Activated naive CD4-positive, alpha-beta T cell treated with anti-CD3 and anti-CD28 coated beads, Interleukin-2, amount 50 U/mL, for 72 hours (primary cell): ENCODE data around the gene NRXN3. TPM values are rescaled to one million over a fixed set of nuclear protein-coding genes. Genes with fewer than 3 reads are reported as not detected.

Experiments used
- ATAC-seq, 2 donors: fragments of 150-1000 bp; cut with Tn5 transposase; 2 replicates each; pipeline ENCODE4 v1.10.0; 2021; ENCODE audit warnings: mild to moderate bottlenecking in 2 of 2, moderate library complexity in 2 of 2
- DNase-seq, 2 donors: peaks; one replicate each; pipeline ENCODE4 v3.0.0; 2021 to 2022; ENCODE audit warnings: low spot score in 2 of 2
- H3K27ac Mint-ChIP-seq, 2 donors: one replicate each; pipeline ENCODE4 v1.8.0; 2022; ENCODE audit warnings: mild to moderate bottlenecking in 2 of 2, mixed read lengths in 2 of 2
- H3K36me3 Mint-ChIP-seq, 2 donors: one replicate each; pipeline ENCODE4 v1.8.0; 2022; ENCODE audit warnings: mixed read lengths in 2 of 2
- H3K9me3 Mint-ChIP-seq, 2 donors: one replicate each; pipeline ENCODE4 v1.8.0; 2022; ENCODE audit warnings: mixed read lengths in 2 of 2
- total RNA-seq, 2 donors: library from RNA; stranded (reverse); gene quantifications; one replicate each; pipeline ENCODE4 v1.2.3, GENCODE V29; 2022

The NRXN3 gene
- total RNA-seq, 2 donors from 2014 or later = not detected

DNA sequence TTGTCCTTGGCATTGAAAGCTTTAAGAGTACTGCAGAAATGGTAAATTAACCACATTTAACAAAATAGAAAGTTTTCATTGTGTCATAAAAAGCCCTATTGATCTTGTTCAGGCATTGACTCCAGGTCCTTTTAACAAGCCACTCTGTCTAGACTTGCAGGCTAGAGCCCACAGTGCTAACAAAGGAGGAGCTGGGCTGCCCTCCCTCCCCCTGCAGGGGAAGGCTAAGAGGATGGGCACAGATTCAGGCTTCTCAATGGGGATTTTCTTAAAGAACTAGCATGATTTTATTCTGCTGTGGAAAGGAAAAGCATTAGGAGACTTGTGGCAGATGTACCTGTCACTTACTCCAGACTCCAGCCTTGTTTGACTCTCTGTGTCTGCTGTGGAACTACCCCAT lies 463.6 kb downstream of the NRXN3 start:
- no peak for DNase-seq
- no peak overlapping the region for H3K27ac Mint-ChIP-seq
- no peak for ATAC-seq
- no peaks in the 10 kb centered on the region for H3K9me3 Mint-ChIP-seq
- H3K36me3 Mint-ChIP-seq = peaks cover 0 to 4% of the 10 kb centered on the region in 2 donors

DNA sequence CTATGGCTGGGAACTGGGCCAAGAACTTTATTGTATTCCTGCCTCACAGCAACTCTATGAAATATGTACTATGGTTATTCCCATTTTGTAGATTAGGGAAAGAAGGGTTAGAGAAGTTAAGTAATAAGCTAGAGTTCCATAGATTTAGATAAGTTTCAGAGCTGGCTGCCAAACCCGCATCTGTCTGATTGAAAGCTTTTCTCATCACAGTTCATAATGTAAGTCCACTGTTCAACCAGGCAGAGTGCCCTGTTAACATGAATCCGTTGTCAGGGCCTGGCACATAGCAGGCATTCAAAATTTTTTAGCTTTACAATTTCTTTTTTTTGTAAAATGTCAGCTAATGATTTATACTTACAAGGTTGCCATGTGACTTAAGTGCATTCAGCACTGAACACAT lies 467.3 kb downstream of the NRXN3 start:
- Mint-ChIP-seq H3K9me3 (no peaks in the 10 kb centered on the region), H3K27ac (no peak overlapping the region)

DNA sequence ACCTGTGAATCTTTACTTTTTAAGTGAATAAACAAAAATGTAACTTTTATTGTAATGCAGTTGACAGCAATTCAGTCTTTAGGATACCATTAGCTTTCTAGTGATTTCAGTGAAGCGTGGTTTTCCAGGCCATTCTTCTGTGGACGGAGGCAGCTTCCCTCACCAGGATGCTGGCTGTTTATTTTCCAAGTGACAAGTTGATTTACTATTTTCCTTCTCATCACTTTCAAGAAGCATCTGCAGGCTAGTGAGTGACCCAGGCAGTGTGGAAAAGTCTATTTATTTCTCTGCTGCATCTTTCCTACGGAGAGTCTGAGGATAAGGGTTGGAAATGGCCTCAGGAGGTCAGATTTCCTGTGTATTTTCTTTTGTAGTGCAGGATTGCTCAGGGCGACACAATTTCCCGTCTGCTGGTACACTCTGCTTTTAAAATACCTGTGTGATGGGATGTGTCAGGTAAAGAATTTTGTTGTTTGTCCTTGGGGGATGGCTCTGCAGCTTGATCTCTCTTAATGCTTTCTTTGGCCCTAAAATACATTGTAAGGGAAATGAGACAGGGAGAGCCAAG lies 467.8 kb downstream of the NRXN3 start:
- no peak for DNase-seq
- Mint-ChIP-seq H3K27ac (no peak overlapping the region), H3K36me3 (no peaks in the 10 kb centered on the region), H3K9me3 (no peaks in the 10 kb centered on the region)
- no peak for ATAC-seq

More for the DNA sequence above, 467.3 kb downstream of the NRXN3 start:
- ATAC-seq (no peak), DNase-seq (no peak)
- no peaks in the 10 kb centered on the region for H3K36me3 Mint-ChIP-seq

DNA sequence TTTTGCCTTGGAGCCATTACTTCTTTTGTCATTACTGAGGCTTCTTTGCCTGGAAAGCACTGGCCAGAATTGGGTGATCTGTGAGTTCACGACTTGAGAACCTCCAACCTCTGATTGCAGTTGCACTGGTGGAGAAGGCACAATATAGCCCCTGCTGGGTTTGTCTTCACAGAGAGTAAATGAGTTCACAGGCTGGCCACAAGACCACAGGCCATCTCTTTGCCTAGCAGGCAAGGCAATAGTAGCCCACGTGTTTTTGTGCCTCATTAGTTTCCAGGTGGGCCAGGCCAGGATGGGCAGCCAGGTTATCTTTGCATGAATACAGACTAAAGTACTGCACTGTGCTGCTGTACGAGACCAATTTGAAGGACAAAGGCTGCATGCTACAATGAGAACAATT lies 468.8 kb downstream of the NRXN3 start:
- ATAC-seq (no peak), DNase-seq (no peak)
- Mint-ChIP-seq H3K27ac (no peak overlapping the region), H3K36me3 (no peaks in the 10 kb centered on the region), H3K9me3 (no peaks in the 10 kb centered on the region)

DNA sequence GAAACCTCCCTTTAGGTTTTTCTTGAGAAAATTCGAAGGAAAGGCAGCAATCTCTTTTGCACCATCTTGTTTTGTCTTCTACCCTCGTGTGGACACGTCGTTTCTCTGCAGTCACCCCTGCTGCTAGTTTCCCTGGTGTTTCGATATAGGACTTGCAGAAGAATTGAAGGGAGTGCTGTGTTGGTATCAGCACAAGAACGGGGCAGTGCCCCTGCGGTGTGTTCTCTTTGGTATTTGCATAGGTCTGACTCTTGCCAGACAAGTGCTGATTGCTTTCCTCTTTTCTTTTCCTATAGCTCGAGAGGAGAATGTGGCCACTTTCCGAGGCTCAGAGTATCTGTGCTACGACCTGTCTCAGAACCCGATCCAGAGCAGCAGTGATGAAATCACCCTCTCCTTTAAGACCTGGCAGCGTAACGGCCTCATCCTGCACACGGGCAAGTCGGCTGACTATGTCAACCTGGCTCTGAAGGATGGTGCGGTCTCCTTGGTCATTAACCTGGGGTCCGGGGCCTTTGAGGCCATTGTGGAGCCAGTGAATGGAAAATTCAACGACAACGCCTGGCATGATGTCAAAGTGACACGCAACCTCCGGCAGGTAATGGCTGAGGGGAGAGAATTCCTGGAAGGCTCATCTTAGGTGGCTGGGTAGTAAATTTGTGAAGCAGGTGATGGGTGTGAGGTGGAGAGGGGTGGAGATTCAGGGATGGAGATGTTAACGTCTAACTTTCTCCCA lies 474.8 kb downstream of the NRXN3 start:
- ATAC-seq = no peak
- Mint-ChIP-seq H3K36me3 (no peaks in the 10 kb centered on the region), H3K27ac (no peak overlapping the region), H3K9me3 (peaks cover 4 to 5% of the 10 kb centered on the region in 2 donors)
- no peak for DNase-seq

DNA sequence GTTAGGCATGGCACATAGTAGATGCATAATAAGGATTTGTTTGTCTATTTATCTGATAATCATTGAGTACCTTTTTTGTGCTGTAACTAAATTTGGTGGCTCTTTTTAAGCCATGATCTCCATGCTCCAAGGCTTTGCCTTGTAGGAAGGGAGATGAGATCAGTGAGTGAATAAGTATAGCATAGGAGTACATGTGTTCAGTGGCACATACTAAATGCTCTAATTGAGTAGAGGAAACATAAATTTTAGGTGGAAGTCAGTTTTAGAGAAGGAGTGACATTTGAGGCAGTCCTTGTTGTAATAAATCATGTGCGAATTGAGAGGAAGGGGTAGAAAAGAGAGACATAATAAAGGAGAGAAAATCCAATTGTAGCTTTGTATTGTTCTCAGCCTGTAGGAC lies 482.6 kb downstream of the NRXN3 start:
- ATAC-seq (no peak), DNase-seq (no peak)
- no peak overlapping the region for H3K27ac Mint-ChIP-seq
- peaks cover 9 to 11% of the 10 kb centered on the region in 2 donors for H3K9me3 Mint-ChIP-seq
- no peaks in the 10 kb centered on the region for H3K36me3 Mint-ChIP-seq

DNA sequence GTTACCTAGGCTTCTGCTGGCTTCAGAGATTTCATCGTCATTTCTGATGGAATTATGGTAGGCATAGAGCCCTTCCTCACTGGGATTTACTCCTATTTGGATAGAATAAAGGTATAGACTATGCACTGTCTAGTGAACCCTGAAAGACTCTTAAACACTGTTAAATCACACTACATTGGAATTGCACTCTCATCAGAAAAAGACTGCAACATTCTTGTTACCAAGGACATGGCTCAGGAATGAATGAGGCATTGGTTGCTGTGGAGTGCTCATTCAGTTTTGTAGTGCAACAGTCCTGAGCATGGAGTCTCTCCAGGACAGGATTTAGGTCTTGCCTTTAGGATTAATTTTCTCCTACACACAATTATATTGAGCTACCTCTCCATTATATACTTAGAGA lies 483.0 kb downstream of the NRXN3 start:
- no peaks in the 10 kb centered on the region for H3K36me3 Mint-ChIP-seq
- DNase-seq (no peak), ATAC-seq (no peak)
- peaks cover 12 to 14% of the 10 kb centered on the region in 2 donors for H3K9me3 Mint-ChIP-seq
- H3K27ac Mint-ChIP-seq = no peak overlapping the region

DNA sequence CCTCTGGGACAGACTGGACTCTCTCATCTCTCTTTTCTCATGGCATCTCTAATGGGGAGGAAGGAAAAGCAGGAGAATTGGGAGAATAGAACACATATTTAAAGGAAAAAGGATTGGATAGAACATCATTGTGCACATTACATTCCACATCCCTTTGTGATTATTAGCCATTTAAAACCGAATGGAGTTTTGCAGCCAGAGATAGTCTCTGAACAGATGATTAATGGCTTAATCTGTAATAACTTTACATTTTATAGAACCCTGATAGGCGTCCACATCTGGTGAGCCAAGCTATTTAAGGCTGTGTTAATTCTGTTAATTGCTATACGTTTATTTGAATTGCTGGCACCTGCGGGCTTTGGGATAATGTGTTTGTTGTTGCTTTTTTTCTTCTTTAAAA lies 487.3 kb downstream of the NRXN3 start:
- H3K36me3 Mint-ChIP-seq = no peaks in the 10 kb centered on the region
- no peak overlapping the region for H3K27ac Mint-ChIP-seq
- ATAC-seq = no peak
- peaks cover 9 to 17% of the 10 kb centered on the region in 2 donors for H3K9me3 Mint-ChIP-seq
- DNase-seq = no peak

DNA sequence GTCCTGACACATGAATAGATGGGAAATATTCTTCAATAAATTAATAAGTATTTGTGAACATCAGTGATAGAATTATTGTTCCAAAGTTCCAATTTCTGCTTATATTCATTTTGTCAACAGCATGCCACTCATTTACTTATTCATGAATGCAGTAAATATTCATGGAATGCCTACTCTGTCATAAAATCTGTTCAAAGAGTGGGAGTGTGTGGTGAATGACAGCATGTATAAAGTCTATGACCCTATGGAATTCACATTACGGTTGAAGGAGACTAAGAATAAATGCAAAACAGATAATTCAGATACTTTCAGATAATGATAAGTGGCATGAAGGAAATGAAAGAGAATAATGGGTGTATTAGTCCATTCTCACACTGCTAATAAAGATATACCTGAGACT lies 494.7 kb downstream of the NRXN3 start:
- ATAC-seq (no peak), DNase-seq (no peak)
- Mint-ChIP-seq H3K9me3 (peaks cover 5% of the 10 kb centered on the region in 2 donors), H3K27ac (no peak overlapping the region), H3K36me3 (no peaks in the 10 kb centered on the region)

DNA sequence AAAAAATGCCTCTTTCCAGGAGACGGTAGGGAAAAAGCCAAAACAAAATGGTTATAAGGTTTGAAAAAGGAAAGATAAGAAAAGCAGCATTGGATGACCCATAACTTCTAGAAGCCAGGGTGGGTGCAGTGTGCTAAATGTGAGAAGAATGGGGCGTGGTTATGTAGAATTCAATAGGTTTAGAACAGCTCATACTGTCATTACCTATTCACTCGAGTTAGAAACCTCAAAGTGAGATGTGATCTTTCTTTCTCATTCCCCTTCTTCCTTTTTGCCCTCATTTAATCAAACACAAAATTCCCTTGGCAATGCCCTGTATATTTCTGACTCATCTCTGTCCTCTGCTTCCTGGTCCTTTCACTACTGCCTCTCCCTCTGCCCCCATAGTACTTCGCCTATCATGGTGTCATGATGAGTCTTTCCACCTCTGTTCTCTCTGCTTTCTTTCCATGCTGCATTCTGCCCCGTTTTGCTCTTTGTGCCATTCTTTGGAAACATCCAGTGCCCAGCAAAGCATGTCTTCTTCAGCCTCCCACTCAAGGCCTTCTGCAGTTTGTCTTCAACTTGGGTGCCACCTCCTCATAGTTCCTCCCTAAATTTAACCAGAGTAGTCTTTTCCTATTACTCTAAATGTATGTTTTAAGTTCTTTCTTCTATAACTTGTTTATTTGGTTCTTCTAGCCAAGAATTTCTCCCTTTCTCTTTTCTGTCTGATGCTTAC lies 496.3 kb downstream of the NRXN3 start:
- H3K27ac Mint-ChIP-seq = no peak overlapping the region
- ATAC-seq = no peak
- no peaks in the 10 kb centered on the region for H3K36me3 Mint-ChIP-seq
- H3K9me3 Mint-ChIP-seq = peaks cover 5 to 8% of the 10 kb centered on the region in 2 donors
- DNase-seq = no peak

DNA sequence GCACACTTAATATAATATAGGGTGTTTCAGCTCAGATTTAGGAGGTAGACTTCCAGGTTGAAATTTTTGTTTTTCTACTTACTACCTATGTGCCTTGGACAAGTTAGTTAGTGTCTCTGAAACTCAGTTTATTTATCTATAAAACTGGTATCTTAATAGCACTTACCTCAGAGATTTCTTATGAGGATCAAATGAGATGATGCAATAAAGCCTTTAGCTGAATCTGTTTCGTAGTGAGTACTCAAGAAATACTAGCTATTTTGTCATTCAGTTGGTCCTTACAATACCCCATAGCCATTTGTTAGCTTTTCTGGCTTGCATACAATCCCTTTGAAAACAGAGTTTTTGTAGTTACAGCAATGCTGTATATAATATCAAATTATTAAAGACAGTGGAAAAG lies 497.0 kb downstream of the NRXN3 start:
- Mint-ChIP-seq H3K9me3 (peaks cover 5 to 8% of the 10 kb centered on the region in 2 donors), H3K27ac (no peak overlapping the region), H3K36me3 (no peaks in the 10 kb centered on the region)
- no peak for DNase-seq
- no peak for ATAC-seq

DNA sequence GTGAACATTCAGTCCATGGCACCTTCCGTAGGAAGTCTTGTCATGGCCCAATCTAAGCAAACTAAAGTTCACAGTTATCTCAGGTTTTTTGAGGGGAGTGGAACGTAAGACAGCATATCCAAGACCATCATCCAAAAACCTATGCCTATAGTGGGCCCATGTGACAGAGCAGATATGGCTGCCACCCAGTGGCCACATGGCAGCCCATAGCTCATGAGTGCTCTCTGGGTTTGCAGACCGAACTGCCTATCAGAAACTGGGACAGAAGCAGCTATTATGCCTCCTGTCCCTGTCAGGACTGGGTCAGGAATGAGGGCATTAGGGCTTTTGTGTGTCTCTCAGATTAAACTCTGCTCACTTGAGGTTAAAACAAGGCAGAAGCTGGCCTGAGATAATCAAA lies 503.7 kb downstream of the NRXN3 start:
- no peaks in the 10 kb centered on the region for H3K36me3 Mint-ChIP-seq
- H3K9me3 Mint-ChIP-seq = peaks cover 0 to 7% of the 10 kb centered on the region in 2 donors
- H3K27ac Mint-ChIP-seq = no peak overlapping the region
- DNase-seq (no peak), ATAC-seq (no peak)

DNA sequence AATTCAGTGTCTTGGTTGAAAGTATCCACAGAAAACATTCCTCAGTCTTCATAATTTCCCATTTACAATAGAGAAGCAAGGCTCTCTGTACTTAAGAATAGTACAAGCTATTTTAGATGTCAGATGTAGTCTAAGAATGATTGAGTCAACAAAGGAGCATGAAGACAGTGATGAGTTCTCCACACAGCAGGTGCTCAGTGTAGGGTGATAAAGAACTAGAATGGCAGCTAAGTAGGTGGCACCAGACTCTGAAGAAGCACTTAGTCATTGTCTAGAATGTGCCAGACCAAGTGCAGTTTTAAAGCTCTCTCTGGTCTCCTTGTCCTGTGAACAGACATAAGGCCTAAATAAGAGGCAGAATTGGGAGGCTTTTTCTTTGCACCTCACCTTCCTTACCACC lies 504.6 kb downstream of the NRXN3 start:
- no peak for DNase-seq
- no peak for ATAC-seq

DNA sequence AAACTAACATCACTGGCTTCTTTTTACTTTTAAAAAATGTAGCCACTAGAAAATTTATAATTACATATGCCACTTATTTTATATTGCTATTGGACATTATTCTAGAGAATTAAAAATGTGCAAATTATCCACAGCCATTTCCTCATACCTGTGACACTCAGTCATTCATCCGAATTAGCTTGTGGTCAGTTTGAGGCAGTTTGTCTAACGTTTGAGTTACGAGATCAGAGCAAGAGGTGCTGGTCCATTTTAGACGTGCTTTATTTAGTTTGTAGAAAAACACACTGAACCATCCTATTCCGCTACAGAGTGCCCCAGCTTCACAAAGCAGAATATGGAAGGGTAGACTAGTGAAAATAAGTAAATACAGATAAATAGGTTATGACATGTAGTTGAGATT lies 513.0 kb downstream of the NRXN3 start:
- DNase-seq = no peak
- Mint-ChIP-seq H3K9me3 (peaks cover 3 to 4% of the 10 kb centered on the region in 2 donors), H3K27ac (no peak overlapping the region), H3K36me3 (no peaks in the 10 kb centered on the region)
- no peak for ATAC-seq

More for the DNA sequence above, 504.6 kb downstream of the NRXN3 start:
- no peaks in the 10 kb centered on the region for H3K36me3 Mint-ChIP-seq
- H3K27ac Mint-ChIP-seq = no peak overlapping the region
- peaks cover 0 to 4% of the 10 kb centered on the region in 2 donors for H3K9me3 Mint-ChIP-seq

DNA sequence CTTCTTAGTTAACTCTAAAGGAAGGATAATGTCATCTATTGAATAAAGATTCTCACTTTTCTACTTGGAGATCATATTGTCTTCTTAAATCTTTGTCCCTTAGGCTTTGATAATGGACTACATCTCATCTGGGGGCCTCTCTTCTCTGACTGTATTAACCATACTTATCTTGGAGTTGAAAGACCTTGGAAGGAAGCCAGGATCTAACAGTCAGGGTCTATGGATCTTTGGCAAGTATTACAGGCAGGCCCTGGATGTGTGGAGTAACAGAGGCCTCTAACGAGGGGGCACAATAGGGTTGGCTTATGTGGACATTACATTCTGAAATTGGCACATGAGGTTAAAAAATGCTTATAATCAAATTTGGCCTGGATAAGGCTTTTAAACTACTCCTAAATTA lies 513.8 kb downstream of the NRXN3 start:
- Mint-ChIP-seq H3K9me3 (peaks cover 3 to 4% of the 10 kb centered on the region in 2 donors), H3K27ac (no peak overlapping the region), H3K36me3 (no peaks in the 10 kb centered on the region)
- DNase-seq (no peak), ATAC-seq (no peak)

DNA sequence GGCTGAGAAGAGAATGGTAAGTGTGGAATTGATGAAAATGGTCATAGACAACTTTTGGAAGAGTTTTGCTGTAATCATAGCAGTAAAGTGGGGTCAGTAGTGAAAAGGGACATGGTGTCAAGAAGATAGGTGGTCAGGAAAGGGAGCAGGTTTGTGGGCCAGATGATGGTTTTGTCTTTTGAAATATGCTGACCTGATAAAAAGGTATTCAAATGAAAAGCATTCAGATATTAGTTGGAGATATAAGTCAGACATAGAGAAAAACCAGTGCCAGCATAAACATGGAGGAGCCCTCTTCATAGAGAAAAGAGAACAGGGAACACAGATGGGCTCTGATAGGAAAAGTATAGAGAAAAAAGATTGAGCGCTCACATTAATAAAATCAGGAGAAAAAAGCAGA lies 518.3 kb downstream of the NRXN3 start:
- DNase-seq = no peak
- Mint-ChIP-seq H3K27ac (no peak overlapping the region), H3K36me3 (no peaks in the 10 kb centered on the region), H3K9me3 (peaks cover 13 to 15% of the 10 kb centered on the region in 2 donors)
- no peak for ATAC-seq

DNA sequence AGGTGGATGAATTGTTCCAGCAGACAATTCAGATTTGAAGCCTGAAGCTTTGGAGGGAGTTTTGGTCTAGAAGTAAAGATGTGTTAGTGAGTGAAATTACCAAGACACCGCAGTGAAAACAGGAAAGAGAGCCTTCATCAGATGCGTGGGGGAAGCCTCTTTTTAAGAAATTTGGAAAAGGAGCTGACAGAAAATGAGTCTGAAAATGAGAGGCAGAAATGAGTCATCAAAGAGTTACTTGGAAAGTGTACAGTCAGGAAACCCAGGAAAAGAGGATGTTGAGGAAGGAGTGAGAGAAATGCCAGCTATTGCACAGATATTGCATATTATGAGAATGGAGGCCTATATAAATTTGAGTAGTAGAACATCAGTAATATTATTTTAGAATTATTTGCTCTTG lies 520.7 kb downstream of the NRXN3 start:
- Mint-ChIP-seq H3K9me3 (peaks cover 10 to 11% of the 10 kb centered on the region in 2 donors), H3K36me3 (no peaks in the 10 kb centered on the region), H3K27ac (no peak overlapping the region)
- ATAC-seq (peak in 1 of 2 donors; percentile 13), DNase-seq (no peak)
